ENCODE results near the gene PDCD6IP.

The PDCD6IP gene

DNA sequence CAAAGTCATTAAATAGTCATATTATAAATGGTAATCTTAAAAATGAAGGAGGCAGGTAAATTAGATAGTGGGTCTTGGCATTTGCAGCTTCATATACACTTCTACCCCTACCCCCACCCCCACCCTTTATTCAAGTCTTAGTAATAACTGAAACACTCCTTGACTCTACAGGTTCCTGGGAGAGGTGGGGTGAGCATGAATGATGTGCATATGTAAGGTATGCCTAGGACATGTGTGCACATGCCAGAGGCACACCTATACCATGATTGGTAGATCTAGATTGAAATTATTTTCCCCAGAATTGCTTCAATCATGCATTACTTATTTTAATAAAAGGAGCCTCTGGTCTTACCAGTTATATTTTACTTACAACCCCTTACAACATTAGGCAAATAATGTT lies 40.1 kb upstream of the PDCD6IP start:
- Mint-ChIP-seq H3K4me1 (no peaks in the 10 kb centered on the region), H3K36me3 (ENCODE audit: low read depth) (no peaks in the 10 kb centered on the region), H3K9me3 (peaks cover 47% of the 10 kb centered on the region), H3K27me3 (ENCODE audit: low read depth, poor library complexity) (no peaks in the 10 kb centered on the region), H3K27ac (no peak overlapping the region), H3K4me3 (no peak overlapping the region)
- TF ChIP-seq, protein P1, sequence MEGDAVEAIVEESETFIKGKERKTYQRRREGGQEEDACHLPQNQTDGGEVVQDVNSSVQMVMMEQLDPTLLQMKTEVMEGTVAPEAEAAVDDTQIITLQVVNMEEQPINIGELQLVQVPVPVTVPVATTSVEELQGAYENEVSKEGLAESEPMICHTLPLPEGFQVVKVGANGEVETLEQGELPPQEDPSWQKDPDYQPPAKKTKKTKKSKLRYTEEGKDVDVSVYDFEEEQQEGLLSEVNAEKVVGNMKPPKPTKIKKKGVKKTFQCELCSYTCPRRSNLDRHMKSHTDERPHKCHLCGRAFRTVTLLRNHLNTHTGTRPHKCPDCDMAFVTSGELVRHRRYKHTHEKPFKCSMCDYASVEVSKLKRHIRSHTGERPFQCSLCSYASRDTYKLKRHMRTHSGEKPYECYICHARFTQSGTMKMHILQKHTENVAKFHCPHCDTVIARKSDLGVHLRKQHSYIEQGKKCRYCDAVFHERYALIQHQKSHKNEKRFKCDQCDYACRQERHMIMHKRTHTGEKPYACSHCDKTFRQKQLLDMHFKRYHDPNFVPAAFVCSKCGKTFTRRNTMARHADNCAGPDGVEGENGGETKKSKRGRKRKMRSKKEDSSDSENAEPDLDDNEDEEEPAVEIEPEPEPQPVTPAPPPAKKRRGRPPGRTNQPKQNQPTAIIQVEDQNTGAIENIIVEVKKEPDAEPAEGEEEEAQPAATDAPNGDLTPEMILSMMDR (IDR thresholded peaks at IDR 0.05): no peak
- no peak for DNase-seq

DNA sequence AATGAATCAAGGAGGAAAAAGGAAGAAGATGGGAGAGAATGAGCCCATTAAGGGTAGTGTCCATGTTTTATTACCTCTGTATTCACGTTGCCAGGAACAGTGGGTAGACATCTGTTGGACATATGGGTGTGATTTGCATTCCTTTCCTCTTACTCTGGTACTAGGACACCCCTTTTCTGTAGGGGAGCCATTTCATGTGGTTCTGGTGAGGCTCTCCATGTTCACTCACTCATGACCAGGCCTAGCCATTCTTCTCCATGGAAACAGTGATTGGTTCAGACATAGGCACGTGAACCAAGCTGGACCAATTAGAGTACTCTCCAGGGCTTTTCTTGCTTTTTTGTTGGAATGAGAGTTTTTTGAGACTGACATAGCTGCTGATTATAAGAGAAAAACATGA lies 39.6 kb upstream of the PDCD6IP start:
- DNase-seq: no peak
- TF ChIP-seq, protein P1 (IDR thresholded peaks at IDR 0.05): no peak
- Mint-ChIP-seq H3K27ac (no peak overlapping the region), H3K27me3 (ENCODE audit: low read depth, poor library complexity) (no peaks in the 10 kb centered on the region), H3K4me3 (no peak overlapping the region), H3K9me3 (peaks cover 43% of the 10 kb centered on the region), H3K4me1 (no peaks in the 10 kb centered on the region), H3K36me3 (ENCODE audit: low read depth) (no peaks in the 10 kb centered on the region)

DNA sequence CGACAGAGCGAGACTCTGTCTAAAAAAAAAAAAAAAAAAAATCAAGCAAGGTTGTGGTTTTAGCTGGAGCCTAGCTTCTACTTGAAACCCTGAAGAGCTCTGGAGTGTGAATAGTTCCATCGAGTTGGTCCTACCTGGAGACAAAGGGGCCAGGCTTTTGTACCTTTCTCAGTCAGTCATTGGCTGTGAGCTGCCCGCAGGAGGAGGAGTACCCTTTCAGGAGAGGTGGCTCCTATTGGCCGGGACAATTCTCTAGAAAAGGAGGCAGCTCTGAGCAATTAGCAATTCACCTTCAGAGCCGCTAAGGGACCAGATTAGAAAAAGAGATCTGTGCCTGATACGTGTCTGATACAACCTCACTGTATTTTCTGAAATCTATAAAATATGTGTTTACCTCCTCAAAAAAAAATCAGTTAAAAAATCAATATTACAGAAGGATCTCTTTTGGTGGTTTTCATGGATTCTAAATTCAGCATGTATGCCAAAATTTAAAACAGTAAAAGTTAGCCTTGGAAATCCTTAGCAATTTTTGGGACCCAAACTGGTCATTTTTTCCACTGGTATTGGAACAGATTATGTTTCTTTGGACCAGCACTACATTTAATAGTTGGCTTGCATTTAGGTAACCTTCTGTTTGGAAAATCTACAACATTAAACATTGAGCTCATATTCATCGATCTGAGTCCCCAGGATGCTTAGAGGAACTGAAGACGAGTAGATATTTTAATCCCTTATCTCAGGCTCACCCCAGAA lies 29.7 kb upstream of the PDCD6IP start:
- no peak overlapping the region for H3K4me3 Mint-ChIP-seq
- H3K27me3 Mint-ChIP-seq (ENCODE audit: low read depth, poor library complexity): no peaks in the 10 kb centered on the region
- no peak overlapping the region for H3K27ac Mint-ChIP-seq
- no peak for DNase-seq
- H3K4me1 Mint-ChIP-seq: peaks cover 7% of the 10 kb centered on the region
- TF ChIP-seq, protein P1 (IDR thresholded peaks at IDR 0.05): no peak
- no peaks in the 10 kb centered on the region for H3K9me3 Mint-ChIP-seq
- no peaks in the 10 kb centered on the region for H3K36me3 Mint-ChIP-seq (ENCODE audit: low read depth)

DNA sequence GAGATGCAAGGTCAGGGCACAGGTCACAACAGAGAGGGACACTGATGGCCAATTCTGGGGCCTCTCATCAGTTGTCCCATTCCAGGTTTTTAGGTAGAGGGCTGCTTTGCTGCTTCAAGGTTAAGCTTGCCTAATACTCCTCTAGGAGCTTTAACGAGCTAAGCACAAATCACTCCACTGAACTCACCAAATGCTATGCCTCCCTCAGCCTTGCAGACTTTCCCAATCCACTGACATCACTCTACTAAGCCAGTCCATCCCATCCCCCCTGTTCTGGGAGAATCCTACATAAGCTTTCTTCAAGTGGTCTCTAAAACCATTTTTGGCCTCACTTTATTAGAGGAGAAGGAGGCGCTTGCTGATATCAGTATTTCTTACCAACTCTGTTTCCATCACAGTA lies 24.8 kb upstream of the PDCD6IP start:
- H3K9me3 Mint-ChIP-seq: no peaks in the 10 kb centered on the region
- H3K4me3 Mint-ChIP-seq: no peak overlapping the region
- peak overlapping the region; percentile 84 for H3K27ac Mint-ChIP-seq
- peaks cover 13% of the 10 kb centered on the region for H3K4me1 Mint-ChIP-seq
- no peaks in the 10 kb centered on the region for H3K36me3 Mint-ChIP-seq (ENCODE audit: low read depth)
- no peaks in the 10 kb centered on the region for H3K27me3 Mint-ChIP-seq (ENCODE audit: low read depth, poor library complexity)
- TF ChIP-seq, protein P1 (IDR thresholded peaks at IDR 0.05): no peak
- peak; percentile 3 for DNase-seq

DNA sequence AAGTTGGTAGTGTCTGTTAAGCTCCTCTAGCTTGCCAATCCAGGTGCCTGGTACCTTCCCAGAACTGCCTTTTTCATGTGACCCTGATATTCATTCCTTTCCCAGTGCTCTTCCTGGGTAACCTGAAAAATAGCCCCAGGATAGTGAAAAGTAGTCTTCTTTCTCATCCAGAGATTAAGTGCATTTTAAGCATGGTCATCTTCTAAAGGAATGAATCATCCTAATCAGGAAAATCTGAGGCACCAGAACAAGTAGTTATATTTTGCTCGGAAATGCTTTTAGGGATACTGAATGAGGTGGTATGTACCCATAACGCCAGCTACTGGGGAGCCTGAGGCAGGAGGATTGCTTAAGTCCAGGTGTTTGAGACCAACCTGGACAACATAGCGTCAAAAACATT lies 23.1 kb upstream of the PDCD6IP start:
- Mint-ChIP-seq H3K4me3 (no peak overlapping the region), H3K27ac (no peak overlapping the region), H3K36me3 (ENCODE audit: low read depth) (no peaks in the 10 kb centered on the region)

More for the DNA sequence above, 23.1 kb upstream of the PDCD6IP start:
- Mint-ChIP-seq H3K4me1 (peaks cover 13% of the 10 kb centered on the region), H3K9me3 (no peaks in the 10 kb centered on the region), H3K27me3 (ENCODE audit: low read depth, poor library complexity) (no peaks in the 10 kb centered on the region)
- no peak for DNase-seq
- TF ChIP-seq, protein P1 (IDR thresholded peaks at IDR 0.05): no peak

Measured in nephron progenitor cell (in vitro differentiated cells).